AG09319 (cell line): Measurements from ENCODE around the gene DNAJC13.
"Not testable (repeated sequence)": the region's sequence is repeated elsewhere in the genome, so short reads cannot be mapped to it uniquely, and the experiment has no call there.

Experiments used
- DNase-seq: peaks from one replicate; pipeline ENCODE4 v3.0.0-alpha.2; 2010; ENCODE audit warnings: low read depth; ENCODE audit errors: extremely low read depth
- CTCF ChIP-seq: IDR thresholded peaks from 2 replicates; pipeline ENCODE4 v1.5.1; 2011; ENCODE audit warnings: low read depth, mild to moderate bottlenecking, inconsistent platforms, low read length, moderate library complexity

The DNAJC13 gene

GRCh38 chr3:132553826-132554225 is 136.5 kb downstream of the DNAJC13 start:
- no peak for DNase-seq
- no peak for TF ChIP-seq CTCF

GRCh38 chr3:132554437-132554836 is 137.1 kb downstream of the DNAJC13 start:
- DNase-seq, result no peak
- no peak for TF ChIP-seq CTCF

GRCh38 chr3:132555306-132556035 is 138.2 kb downstream of the DNAJC13 start:
- no peak for DNase-seq
- TF ChIP-seq CTCF, result no peak

- DNase-seq, result not testable (repeated sequence)
These were observed 138.7 kb downstream of the DNAJC13 start for GRCh38 chr3:132556036-132556386.

- no peak for TF ChIP-seq CTCF
- no peak for DNase-seq
These were observed 139.3 kb downstream of the DNAJC13 start for GRCh38 chr3:132556508-132557159.

- no peak for DNase-seq
- no peak for TF ChIP-seq CTCF
These were observed 143.7 kb downstream of the DNAJC13 start for GRCh38 chr3:132561003-132561402.

- no peak for TF ChIP-seq CTCF
- DNase-seq, result no peak
These were observed 146.2 kb downstream of the DNAJC13 start for GRCh38 chr3:132563420-132564069.

- no peak for DNase-seq
- no peak for TF ChIP-seq CTCF
These were observed 146.8 kb downstream of the DNAJC13 start for GRCh38 chr3:132564070-132564465.
